Gastroesophageal sphincter (tissue), 3 donors: ENCODE results near the gene NOX5.
"Not testable (repeated sequence)": the region's sequence is repeated elsewhere in the genome, so short reads cannot be mapped to it uniquely, and the experiment has no call there.

Experiments used
- CTCF ChIP-seq, 4 experiments: fragments of 200-600 bp in 2 of 4; fragments of 450-650 bp in 2 of 4; sonication (generic) in 1 of 4; IDR thresholded peaks; one replicate each; pipeline ENCODE4 v1.5.1; 2017 to 2019; ENCODE audit warnings: antibody characterized with exemption in 4 of 4, mild to moderate bottlenecking in 2 of 4, moderate library complexity in 2 of 4
- EP300 ChIP-seq: sonication (generic); formaldehyde crosslinking; IDR thresholded peaks from one replicate; pipeline ENCODE4 v1.6.1; 2017; ENCODE audit warnings: antibody characterized with exemption, mild to moderate bottlenecking
- POLR2A ChIP-seq, 2 donors: fragments of 450-650 bp; IDR thresholded peaks; one replicate each; pipeline ENCODE4 v1.6.1; 2017; ENCODE audit warnings: antibody characterized with exemption in 2 of 2, mild to moderate bottlenecking in 2 of 2, moderate library complexity in 1 of 2

GRCh38 chr15:68975651-68976160, 38.8 kb upstream of the NOX5 start:
- TF ChIP-seq CTCF (IDR thresholded peaks at IDR 0.05); POLR2A (IDR thresholded peaks at IDR 0.05); EP300: not testable (repeated sequence)
